Epithelial cell of proximal tubule (primary cell): ENCODE data around the gene KCNB1. TPM values are rescaled to one million over a fixed set of nuclear protein-coding genes. Genes with fewer than 3 reads are reported as not detected.

Experiments used
- DNase-seq: peaks from one replicate; pipeline ENCODE4 v3.0.0-alpha.2; 2011; ENCODE audit warnings: low read depth
- H3K4me3 ChIP-seq: 2 replicates; pipeline ENCODE4 v1.5.1; 2011; ENCODE audit warnings: low read depth, mild to moderate bottlenecking, low read length
- CTCF ChIP-seq: conservative IDR thresholded peaks from 2 replicates; pipeline ENCODE4 v1.5.1; 2012; ENCODE audit warnings: low read depth, mild to moderate bottlenecking, low read length
- total RNA-seq: library from RNA; depleted of rRNA; stranded (reverse); fragments of >200 nt; gene quantifications from 2 replicates; pipeline ENCODE4 v1.2.3, GENCODE V29; 2015

KCNB1 gene
- total RNA-seq, 1 donor from 2014 or later: not detected

- DNase-seq: no peak
- H3K4me3 ChIP-seq: no peak overlapping the region
- no peak for TF ChIP-seq CTCF
Observed at GRCh38 chr20:49403911-49404310, 78.6 kb downstream of the KCNB1 start.

- no peak for TF ChIP-seq CTCF
- no peak overlapping the region for H3K4me3 ChIP-seq
- DNase-seq: no peak
Observed at GRCh38 chr20:49403012-49403411, 79.5 kb downstream of the KCNB1 start.

GRCh38 chr20:49400904-49401303, 81.6 kb downstream of the KCNB1 start:
- H3K4me3 ChIP-seq: no peak overlapping the region
- no peak for TF ChIP-seq CTCF
- no peak for DNase-seq

- no peak overlapping the region for H3K4me3 ChIP-seq
- no peak for TF ChIP-seq CTCF
- DNase-seq: no peak
Observed at GRCh38 chr20:49400410-49400809, 82.1 kb downstream of the KCNB1 start.

GRCh38 chr20:49399329-49399728, 83.1 kb downstream of the KCNB1 start:
- no peak for TF ChIP-seq CTCF
- no peak overlapping the region for H3K4me3 ChIP-seq
- no peak for DNase-seq

GRCh38 chr20:49398401-49399144, 83.9 kb downstream of the KCNB1 start:
- no peak overlapping the region for H3K4me3 ChIP-seq
- no peak for TF ChIP-seq CTCF
- no peak for DNase-seq

GRCh38 chr20:49397525-49397924, 84.9 kb downstream of the KCNB1 start:
- no peak for TF ChIP-seq CTCF

More at GRCh38 chr20:49397525-49397924, 84.9 kb downstream of the KCNB1 start:
- no peak overlapping the region for H3K4me3 ChIP-seq
- DNase-seq: no peak
